ENCODE results near the gene LMNA.

Gene LMNA

GRCh38 chr1:156134716-156135435, 20.4 kb downstream of the LMNA start:
- POLR2A ChIA-PET = interaction anchor here (1.3 kb wide), 1 partner anchor 78 kb away, joined by 3 read pairs; the partner anchor contains the start of gene PMF1
- TF ChIP-seq FOXK2 (IDR thresholded peaks at IDR 0.05) (no peak), HDGF (IDR thresholded peaks at IDR 0.05; ENCODE audit: borderline replicate concordance) (no peak), NFRKB (IDR thresholded peaks at IDR 0.05) (no peak), ARNT (IDR thresholded peaks at IDR 0.05) (no peak), ELF4 (IDR thresholded peaks at IDR 0.05) (no peak)
- no peak for DNase-seq (ENCODE audit: extremely low spot score)
- CTCF ChIA-PET = interaction anchor here (0.6 to 10.2 kb wide), 4 partner anchors 12 to 40 kb away, joined by 3 to 255 read pairs (median 3); no protein-coding TSS in a partner anchor

- no peak for TF ChIP-seq PKNOX1 (IDR thresholded peaks at IDR 0.05)
- POLR2A ChIA-PET = interaction anchor here (0.8 to 1.3 kb wide), 2 partner anchors 43 to 77 kb away, joined by 3 to 4 read pairs; partner anchors contain the start of gene PMF1
- DNase-seq (ENCODE audit: extremely low spot score) = no peak
- CTCF ChIA-PET = interaction anchor here (1.1 to 1.4 kb wide), 2 partner anchors 40 to 89 kb away, joined by 3 read pairs; no protein-coding TSS in a partner anchor
These were observed 21.7 kb downstream of the LMNA start for GRCh38 chr1:156135930-156136871.

GRCh38 chr1:156136970-156137483, 22.5 kb downstream of the LMNA start:
- DNase-seq (ENCODE audit: extremely low spot score) = no peak
- TF ChIP-seq ARNT (IDR thresholded peaks at IDR 0.05) (no peak), BHLHE40 (IDR thresholded peaks at IDR 0.05; ENCODE audit: borderline replicate concordance) (no peak), SP1 (IDR thresholded peaks at IDR 0.05) (no peak), L3MBTL2 (conservative IDR thresholded peaks at IDR 0.05) (no peak), FOXM1 (IDR thresholded peaks at IDR 0.05; ENCODE audit: borderline replicate concordance) (no peak), PKNOX1 (IDR thresholded peaks at IDR 0.05) (no peak), SUZ12 (IDR thresholded peaks at IDR 0.05) (no peak), HDGF (IDR thresholded peaks at IDR 0.05; ENCODE audit: borderline replicate concordance) (no peak), NFRKB (IDR thresholded peaks at IDR 0.05) (no peak), LEF1 (IDR thresholded peaks at IDR 0.05; ENCODE audit: borderline replicate concordance) (no peak), CTBP1 (IDR thresholded peaks at IDR 0.05; ENCODE audit: borderline replicate concordance) (no peak), TARDBP (IDR thresholded peaks at IDR 0.05) (no peak), ELF4 (IDR thresholded peaks at IDR 0.05) (no peak), FOXA1 (IDR thresholded peaks at IDR 0.05) (no peak), ZNF384 (IDR thresholded peaks at IDR 0.05) (no peak), FOXK2 (IDR thresholded peaks at IDR 0.05) (no peak)
- ChIA-PET CTCF (interaction anchor here (0.6 to 1.4 kb wide), 3 partner anchors 8 to 88 kb away, joined by 3 to 4 read pairs (median 3); no protein-coding TSS in a partner anchor), POLR2A (interaction anchor here (0.8 to 1.2 kb wide), 2 partner anchors 44 to 76 kb away, joined by 4 to 7 read pairs; partner anchors contain the start of gene PMF1)

- POLR2A ChIA-PET = no interaction called here
- TF ChIP-seq FOXM1 (IDR thresholded peaks at IDR 0.05; ENCODE audit: borderline replicate concordance) (no peak), ARNT (IDR thresholded peaks at IDR 0.05) (no peak), FOXA1 (IDR thresholded peaks at IDR 0.05) (no peak), ELF4 (IDR thresholded peaks at IDR 0.05) (no peak), FOXK2 (IDR thresholded peaks at IDR 0.05) (no peak), CTBP1 (IDR thresholded peaks at IDR 0.05; ENCODE audit: borderline replicate concordance) (no peak), TARDBP (IDR thresholded peaks at IDR 0.05) (no peak), SUZ12 (IDR thresholded peaks at IDR 0.05) (no peak)
- CTCF ChIA-PET = no interaction called here
- no peak for DNase-seq (ENCODE audit: extremely low spot score)
These were observed 24.0 kb downstream of the LMNA start for GRCh38 chr1:156138458-156138867.

GRCh38 chr1:156140879-156141707, 26.6 kb downstream of the LMNA start:
- ChIA-PET CTCF (interaction anchor here (0.6 to 3.1 kb wide), 18 partner anchors 11 to 218 kb away, joined by 3 to 32 read pairs (median 4); partner anchors contain the start of genes PAQR6 and PMF1), POLR2A (interaction anchor here (0.6 to 2.0 kb wide), 4 partner anchors 72 to 141 kb away, joined by 3 to 9 read pairs (median 6); partner anchors contain the start of genes PMF1 and SMG5)
- TF ChIP-seq ELF4 (IDR thresholded peaks at IDR 0.05) (no peak), ZNF384 (IDR thresholded peaks at IDR 0.05) (no peak), L3MBTL2 (conservative IDR thresholded peaks at IDR 0.05) (no peak), LEF1 (IDR thresholded peaks at IDR 0.05; ENCODE audit: borderline replicate concordance) (no peak), ARNT (IDR thresholded peaks at IDR 0.05) (no peak), FOXA1 (IDR thresholded peaks at IDR 0.05) (no peak), FOXM1 (IDR thresholded peaks at IDR 0.05; ENCODE audit: borderline replicate concordance) (no peak), TARDBP (IDR thresholded peaks at IDR 0.05) (no peak), NFRKB (IDR thresholded peaks at IDR 0.05) (no peak), SP1 (IDR thresholded peaks at IDR 0.05) (no peak), CTBP1 (IDR thresholded peaks at IDR 0.05; ENCODE audit: borderline replicate concordance) (no peak), FOXK2 (IDR thresholded peaks at IDR 0.05) (no peak), PKNOX1 (IDR thresholded peaks at IDR 0.05) (no peak), SUZ12 (IDR thresholded peaks at IDR 0.05) (no peak), BHLHE40 (IDR thresholded peaks at IDR 0.05; ENCODE audit: borderline replicate concordance) (no peak), HDGF (IDR thresholded peaks at IDR 0.05; ENCODE audit: borderline replicate concordance) (no peak)
- DNase-seq (ENCODE audit: extremely low spot score) = peak; percentile 77
